Measurements from ENCODE around the gene PLEKHA7.

Gene PLEKHA7

DNA sequence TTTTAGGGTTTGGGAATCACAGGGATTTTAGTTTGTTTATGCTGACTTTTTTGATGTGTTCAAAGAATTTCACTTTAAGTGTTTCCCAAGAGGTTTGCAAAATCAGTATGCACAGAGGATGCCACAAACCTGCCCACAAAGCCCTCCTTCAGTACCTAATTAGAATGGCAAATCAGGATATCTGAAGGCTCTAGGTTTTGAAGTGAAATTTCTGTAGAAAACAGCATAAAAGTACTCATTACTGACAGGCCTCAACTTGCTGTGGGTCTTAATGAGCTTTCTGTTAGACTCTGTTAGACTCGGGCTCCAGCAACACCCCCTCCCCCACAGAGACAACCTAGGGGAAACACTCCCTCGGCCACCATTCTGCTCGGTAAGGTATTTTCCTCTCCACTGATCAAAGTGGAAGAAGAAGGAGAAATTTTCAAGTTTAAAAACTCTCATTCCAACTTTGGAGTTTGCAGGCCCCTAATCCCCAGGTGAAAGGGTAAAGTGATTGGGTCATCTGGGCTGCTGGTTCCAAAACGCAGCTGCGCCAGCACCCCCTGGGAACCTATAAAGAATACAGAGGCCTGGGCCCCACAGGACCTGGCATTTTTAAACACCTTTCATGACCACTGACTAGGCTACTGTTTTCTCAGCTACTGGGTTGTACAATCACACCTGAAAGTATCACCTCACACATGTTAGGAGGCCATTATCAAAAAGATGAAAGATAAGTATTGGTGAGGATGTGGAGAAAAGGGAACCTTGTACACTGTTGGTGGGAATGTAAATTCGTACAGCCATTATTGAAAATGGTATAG lies 67.5 kb downstream of the PLEKHA7 start:
- peak; percentile 58 for DNase-seq (ENCODE audit: low spot score)
- no peak for TF ChIP-seq CTCF (IDR thresholded peaks at IDR 0.05; ENCODE audit: extremely low read depth, missing control alignments)

- DNase-seq (ENCODE audit: low spot score): peak; percentile 80
These were observed 68.3 kb downstream of the PLEKHA7 start for GRCh38 chr11:16945671-16946469.

GRCh38 chr11:16942911-16943310 lies 71.3 kb downstream of the PLEKHA7 start:
- no peak for DNase-seq (ENCODE audit: low spot score)
- TF ChIP-seq CTCF (IDR thresholded peaks at IDR 0.05; ENCODE audit: extremely low read depth, missing control alignments): no peak

More at GRCh38 chr11:16945671-16946469, 68.3 kb downstream of the PLEKHA7 start:
- peak; percentile 65 for TF ChIP-seq CTCF (IDR thresholded peaks at IDR 0.05; ENCODE audit: extremely low read depth, missing control alignments)

- TF ChIP-seq CTCF (IDR thresholded peaks at IDR 0.05; ENCODE audit: extremely low read depth, missing control alignments): no peak
- no peak for DNase-seq (ENCODE audit: low spot score)
These were observed 71.9 kb downstream of the PLEKHA7 start for GRCh38 chr11:16942342-16942741.

GRCh38 chr11:16941935-16942334 lies 72.3 kb downstream of the PLEKHA7 start:
- no peak for TF ChIP-seq CTCF (IDR thresholded peaks at IDR 0.05; ENCODE audit: extremely low read depth, missing control alignments)
- DNase-seq (ENCODE audit: low spot score): no peak

DNA sequence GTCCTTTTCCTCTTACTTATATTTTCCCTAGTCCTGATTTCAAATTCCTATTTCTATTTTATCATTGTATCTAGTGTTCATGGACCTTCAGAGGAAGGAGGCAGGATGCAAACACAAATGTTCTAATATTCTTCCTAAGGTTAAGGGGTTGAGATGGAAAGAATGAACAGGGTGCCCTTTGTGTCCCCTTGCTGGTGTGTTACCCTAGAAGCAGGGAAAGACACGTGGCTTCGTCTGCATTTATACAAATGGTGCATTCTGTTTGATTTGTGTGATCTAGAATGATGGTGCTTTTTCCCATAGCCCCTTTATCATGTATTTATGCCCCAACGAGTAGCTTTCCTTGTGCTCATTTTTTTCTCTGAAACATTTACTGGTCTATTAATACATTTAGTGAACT lies 76.2 kb downstream of the PLEKHA7 start:
- no peak for TF ChIP-seq CTCF (IDR thresholded peaks at IDR 0.05; ENCODE audit: extremely low read depth, missing control alignments)
- no peak for DNase-seq (ENCODE audit: low spot score)

GRCh38 chr11:16936643-16937042 lies 77.6 kb downstream of the PLEKHA7 start:
- TF ChIP-seq CTCF (IDR thresholded peaks at IDR 0.05; ENCODE audit: extremely low read depth, missing control alignments): no peak
- DNase-seq (ENCODE audit: low spot score): no peak
